OCI-LY7 (cell line): ENCODE measurements around the gene SCN4B. TPM values are rescaled to one million over a fixed set of nuclear protein-coding genes. Genes with fewer than 3 reads are reported as not detected.

Experiments used
- BruUV-seq: library from RNA; stranded (reverse); fragments of 400-500 nt; replicated peaks from 2 replicates; lab custom pipeline; 2021; lab: Mats Ljungman, UMichigan
- CTCF ChIA-PET: fragments of 300-600 bp; sonication (Branson Sonifier 250); formaldehyde crosslinking; loops from one replicate; lab custom pipeline; 2022; ENCODE audit warnings: antibody characterized with exemption; ENCODE audit not compliant: unreplicated experiment; lab: Charles Lee
- POLR2A ChIA-PET: fragments of 300-600 bp; sonication (Branson Sonifier 250); formaldehyde crosslinking; loops from one replicate; lab custom pipeline; 2022; ENCODE audit warnings: antibody characterized with exemption; lab: Charles Lee
- DNase-seq: peaks from one replicate; pipeline ENCODE4 v3.0.0-alpha.2; 2015; ENCODE audit warnings: low spot score
- H2AFZ ChIP-seq: fragments of 200-600 bp; sonication (generic), shearing (Covaris generic); 2 replicates; pipeline ENCODE4 v1.6.1; 2014; ENCODE audit warnings: mild to moderate bottlenecking, antibody characterized with exemption, low read length, moderate library complexity
- H3K27ac ChIP-seq: fragments of 200-600 bp; sonication (generic); 2 replicates; pipeline ENCODE4 v1.5.1; 2014; ENCODE audit warnings: mixed run types, low read depth, mild to moderate bottlenecking, moderate library complexity, low read length, inconsistent platforms; ENCODE audit not compliant: poor library complexity, severe bottlenecking
- H3K36me3 ChIP-seq: fragments of 200-600 bp; sonication (generic); 2 replicates; pipeline ENCODE4 v1.6.1; 2014; ENCODE audit warnings: mild to moderate bottlenecking, antibody characterized with exemption, low read length, moderate library complexity, mixed read lengths; ENCODE audit not compliant: insufficient read depth
- H3K4me1 ChIP-seq: fragments of 200-600 bp; sonication (generic); 2 replicates; pipeline ENCODE4 v1.5.1; 2014; ENCODE audit warnings: mild to moderate bottlenecking, low read length; ENCODE audit not compliant: insufficient read depth, poor library complexity, severe bottlenecking
- H3K4me2 ChIP-seq: fragments of 200-600 bp; sonication (generic); 2 replicates; pipeline ENCODE4 v1.6.1; 2014; ENCODE audit warnings: mild to moderate bottlenecking, low read length
- H3K4me3 ChIP-seq: fragments of 200-600 bp; sonication (generic); 2 replicates; pipeline ENCODE4 v1.5.1; 2014; ENCODE audit warnings: mild to moderate bottlenecking, low read depth, low read length; ENCODE audit not compliant: poor library complexity, severe bottlenecking
- H3K79me2 ChIP-seq: fragments of 200-600 bp; sonication (generic); 2 replicates; pipeline ENCODE4 v1.6.1; 2016; ENCODE audit warnings: low read depth, mild to moderate bottlenecking, low read length, moderate library complexity, mixed read lengths; ENCODE audit not compliant: insufficient read depth
- H3K9me2 ChIP-seq: fragments of 200-600 bp; sonication (generic); 2 replicates; pipeline ENCODE4 v1.6.1; 2016; ENCODE audit warnings: mild to moderate bottlenecking, low read length, mixed read lengths; ENCODE audit not compliant: insufficient read depth
- H3K9me3 ChIP-seq: fragments of 200-600 bp; sonication (generic); 2 replicates; pipeline ENCODE4 v1.6.1; 2014; ENCODE audit warnings: mild to moderate bottlenecking, mixed run types, low read length, mixed read lengths
- H4K20me1 ChIP-seq: fragments of 200-600 bp; sonication (generic); 2 replicates; pipeline ENCODE4 v1.6.1; 2014; ENCODE audit warnings: mild to moderate bottlenecking, antibody characterized with exemption, low read length, moderate library complexity, mixed read lengths; ENCODE audit not compliant: insufficient read depth
- CTCF ChIP-seq: fragments of 200-600 bp; sonication (generic); conservative IDR thresholded peaks from 2 replicates; pipeline ENCODE4 v1.5.1; 2014; ENCODE audit warnings: mild to moderate bottlenecking, antibody characterized with exemption, low read length, moderate library complexity, mixed read lengths
- EZH2phosphoT487 ChIP-seq: fragments of 200-600 bp; sonication (generic); IDR thresholded peaks from 2 replicates; pipeline ENCODE4 v1.6.1; 2018; ENCODE audit warnings: low read depth, borderline replicate concordance, mild to moderate bottlenecking, mixed run types, antibody characterized with exemption, low read length, moderate library complexity, mixed read lengths
- intact Hi-C: fragments of 100-400 bp; cut with micrococcal nuclease; formaldehyde crosslinking; loops from one replicate; pipeline ENCODE4 v1.10.0; 2022; ENCODE audit not compliant: unreplicated experiment
- total RNA-seq, 2 experiments: library from RNA; depleted of rRNA in 1 of 2; stranded (reverse); fragments of >200 nt in 1 of 2; shearing (Covaris generic) in 1 of 2; gene quantifications; 2 replicates each; pipeline ENCODE4 v1.2.3, GENCODE V29; 2014 to 2022

The SCN4B gene
- total RNA-seq, 2 experiments from 2014 or later, result not detected

DNA sequence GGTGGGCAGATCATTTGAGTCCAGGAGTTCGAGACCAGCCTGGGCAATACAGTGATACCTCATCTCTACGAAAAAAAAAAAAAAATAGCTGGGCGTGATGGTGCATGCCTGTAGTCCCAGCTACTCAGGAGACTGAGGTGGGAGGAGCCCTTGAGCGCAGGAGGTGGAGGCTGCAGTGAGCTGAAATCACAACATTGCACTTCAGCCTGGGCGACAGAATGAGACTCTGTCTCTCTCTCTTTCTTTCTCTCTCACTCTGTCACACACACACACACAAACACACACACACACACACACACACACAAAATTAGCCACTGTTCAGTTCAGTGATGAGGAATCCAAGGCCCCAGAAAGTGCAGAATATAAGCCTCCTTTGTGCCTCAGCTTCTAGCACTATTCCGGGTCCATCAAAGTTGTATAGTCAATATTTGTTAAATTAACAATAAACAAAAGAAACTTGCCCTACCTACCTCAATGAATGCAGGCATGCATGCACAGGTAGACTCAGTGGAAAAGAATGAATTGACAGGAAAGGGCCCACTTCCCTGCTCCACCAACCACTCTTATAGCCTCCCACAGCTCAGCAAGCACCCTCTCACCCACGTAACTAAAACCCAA lies 62.0 kb downstream of the SCN4B start:
- Histone ChIP-seq H3K9me2 (no peaks in the 10 kb centered on the region), H3K4me3 (no peak overlapping the region), H4K20me1 (no peaks in the 10 kb centered on the region), H3K27ac (no peak overlapping the region), H3K36me3 (no peaks in the 10 kb centered on the region), H3K4me1 (no peaks in the 10 kb centered on the region), H3K9me3 (no peaks in the 10 kb centered on the region), H3K79me2 (no peaks in the 10 kb centered on the region), H2AFZ (no peak overlapping the region), H3K4me2 (no peak overlapping the region)
- intact Hi-C loops, result no loop called here
- BruUV-seq, result no TSS peak
- TF ChIP-seq CTCF, result no peak
- TF ChIP-seq EZH2phosphoT487, result no peak
- POLR2A ChIA-PET, result no interaction called here
- CTCF ChIA-PET, result no interaction called here
- no peak for DNase-seq

DNA sequence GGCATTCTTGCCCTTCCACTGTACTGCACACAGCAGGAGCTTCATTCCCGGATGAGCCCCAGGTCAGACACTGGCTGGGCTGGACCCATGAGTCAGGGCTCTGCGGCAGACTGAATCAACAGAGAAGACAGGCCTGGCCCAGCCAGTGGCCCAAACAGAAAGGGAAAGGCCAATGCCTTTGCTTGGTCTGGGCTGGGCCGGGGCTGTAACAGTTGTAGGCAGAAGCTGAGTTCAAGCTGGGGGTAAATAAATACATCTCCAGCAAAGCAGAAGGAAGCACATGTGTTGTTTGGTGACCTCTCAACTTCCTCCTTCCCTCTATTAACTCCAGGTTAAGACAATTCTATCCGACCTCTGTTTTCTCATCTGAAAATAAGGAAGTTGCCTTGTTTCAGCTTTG lies 64.1 kb downstream of the SCN4B start:
- no TSS peak for BruUV-seq
- Histone ChIP-seq H3K36me3 (no peaks in the 10 kb centered on the region), H3K4me1 (no peaks in the 10 kb centered on the region), H3K9me3 (no peaks in the 10 kb centered on the region), H3K9me2 (no peaks in the 10 kb centered on the region), H4K20me1 (no peaks in the 10 kb centered on the region), H3K79me2 (no peaks in the 10 kb centered on the region), H3K27ac (no peak overlapping the region), H3K4me3 (no peak overlapping the region), H3K4me2 (no peak overlapping the region), H2AFZ (no peak overlapping the region)
- DNase-seq, result no peak
- POLR2A ChIA-PET, result no interaction called here
- intact Hi-C loops, result no loop called here
- CTCF ChIA-PET, result no interaction called here
- TF ChIP-seq EZH2phosphoT487 (no peak), CTCF (no peak)

- DNase-seq, result no peak
- CTCF ChIA-PET, result no interaction called here
- Histone ChIP-seq H3K27ac (no peak overlapping the region), H3K36me3 (no peaks in the 10 kb centered on the region), H3K4me1 (no peaks in the 10 kb centered on the region), H3K9me2 (no peaks in the 10 kb centered on the region), H3K79me2 (no peaks in the 10 kb centered on the region), H4K20me1 (no peaks in the 10 kb centered on the region), H3K9me3 (no peaks in the 10 kb centered on the region), H3K4me3 (no peak overlapping the region), H2AFZ (no peak overlapping the region), H3K4me2 (no peak overlapping the region)
- intact Hi-C loops, result no loop called here
- TF ChIP-seq EZH2phosphoT487 (no peak), CTCF (no peak)
- no TSS peak for BruUV-seq
- POLR2A ChIA-PET, result no interaction called here
Measured at GRCh38 chr11:118087931-118088330, 64.7 kb downstream of the SCN4B start.
